HepG2 (cell line): ENCODE data around the gene CACNB4. TPM values are rescaled to one million over a fixed set of nuclear protein-coding genes. Genes with fewer than 3 reads are reported as not detected.

ENCODE experiments used
- ATAC-seq: fragments of 200-7000 bp; cut with Tn5 transposase; 3 replicates; pipeline ENCODE4 v1.9.1; 2020; ENCODE audit warnings: mild to moderate bottlenecking, moderate library complexity
- BruUV-seq: library from RNA; stranded (reverse); fragments of 400-500 nt; replicated peaks from 2 replicates; lab custom pipeline; 2021; lab: Mats Ljungman, UMichigan
- CTCF ChIA-PET: fragments of 300-600 bp; formaldehyde crosslinking; extraction: SDS; loops from one replicate; lab custom pipeline; 2021; ENCODE audit warnings: low total read pairs, inconsistent platforms, low intra/inter-chr PET ratio; lab: Yijun Ruan, JAX
- POLR2A ChIA-PET: fragments of 350-600 bp; sonication (Branson Sonifier 250); formaldehyde crosslinking; loops from one replicate; lab custom pipeline; 2020; ENCODE audit warnings: antibody characterized with exemption, inconsistent platforms; lab: Yijun Ruan, JAX
- DNase-seq: peaks from one replicate; pipeline ENCODE4 v3.0.0-alpha.2; 2015; ENCODE audit warnings: low spot score
- FAIRE-seq: peaks from 3 replicates; lab custom pipeline; 2011; peaks lifted over from hg19 to GRCh38; lab: Jason Lieb, UNC
- H2AFZ ChIP-seq: one replicate; pipeline ENCODE4 v1.6.1; 2011; ENCODE audit warnings: low read length, inconsistent platforms
- H3K27ac ChIP-seq: fragments of 300-600 bp; 3 replicates; pipeline ENCODE4 v1.8.0; 2011; ENCODE audit warnings: mixed run types, mild to moderate bottlenecking, mixed read lengths, low read length, inconsistent platforms; ENCODE audit not compliant: insufficient read depth; ENCODE audit errors: extremely low read length
- H3K27me3 ChIP-seq, 2 experiments: fragments of 200-600 bp in 1 of 2; 2 replicates in 1 of 2; 3 replicates in 1 of 2; pipeline versions ENCODE4 v1.6.0 to v1.8.0; 2011; ENCODE audit warnings: low read length in 2 of 2, mild to moderate bottlenecking in 2 of 2, moderate library complexity in 2 of 2, inconsistent platforms in 1 of 2; ENCODE audit not compliant: insufficient read depth in 2 of 2, control insufficient read depth in 1 of 2
- H3K36me3 ChIP-seq, 2 experiments: fragments of 200-600 bp in 1 of 2; replicated peaks in 1 of 2; 2 replicates in 1 of 2; 3 replicates in 1 of 2; pipeline versions ENCODE4 v1.5.1 to v1.8.0; 2011; ENCODE audit warnings: low read length in 2 of 2, inconsistent platforms in 1 of 2; ENCODE audit not compliant: insufficient read depth in 2 of 2, control insufficient read depth in 1 of 2
- H3K4me1 ChIP-seq: 2 replicates; pipeline ENCODE4 v1.5.1; 2012; ENCODE audit warnings: low read length, inconsistent platforms; ENCODE audit not compliant: insufficient read depth
- H3K4me2 ChIP-seq: 2 replicates; pipeline ENCODE4 v1.6.0; 2011; ENCODE audit warnings: low read depth, low read length, inconsistent platforms
- H3K4me3 ChIP-seq, 3 experiments: fragments of 200-600 bp in 1 of 3; sonication (generic), shearing (Covaris generic) in 1 of 3; replicated peaks in 1 of 3; 2 replicates each; pipeline ENCODE4 v1.5.1; 2011 to 2016; ENCODE audit warnings: low read length in 3 of 3, inconsistent platforms in 2 of 3, low read depth in 2 of 3, mild to moderate bottlenecking in 2 of 3, control low read depth in 1 of 3, mixed read lengths in 1 of 3; ENCODE audit not compliant: insufficient read depth in 1 of 3
- H3K79me2 ChIP-seq: one replicate; pipeline ENCODE4 v1.6.1; 2011; ENCODE audit warnings: low read length, inconsistent platforms; ENCODE audit not compliant: insufficient read depth
- H3K9ac ChIP-seq: 2 replicates; pipeline ENCODE4 v1.6.0; 2011; ENCODE audit warnings: mild to moderate bottlenecking, low read depth, low read length, inconsistent platforms; ENCODE audit not compliant: insufficient read depth
- H3K9me3 ChIP-seq: 2 replicates; pipeline ENCODE4 v1.5.1; 2012; ENCODE audit warnings: mild to moderate bottlenecking, low read length
- H4K20me1 ChIP-seq: 2 replicates; pipeline ENCODE4 v1.6.0; 2011; ENCODE audit warnings: inconsistent platforms, mild to moderate bottlenecking, low read length, moderate library complexity; ENCODE audit not compliant: insufficient read depth
- ATF6 ChIP-seq: sonication (generic); formaldehyde crosslinking; conservative IDR thresholded peaks from 2 replicates; pipeline ENCODE4 v1.4.0; 2020; ENCODE audit warnings: missing genetic modification reagents
- FOXA3 ChIP-seq: IDR thresholded peaks from 2 replicates; pipeline ENCODE4 v1.6.1; 2016; ENCODE audit warnings: missing genetic modification reagents, missing compliant biosample characterization
- HNF4G ChIP-seq, 2 experiments: sonication (generic) in 1 of 2; formaldehyde crosslinking in 1 of 2; IDR thresholded peaks; 2 replicates each; pipeline versions ENCODE4 v1.4.0 to v1.6.1; 2011 to 2020; ENCODE audit warnings: borderline replicate concordance in 2 of 2, low read depth in 2 of 2, mild to moderate bottlenecking in 2 of 2, low read length in 1 of 2, missing genetic modification reagents in 1 of 2, moderate library complexity in 1 of 2
- HNRNPL ChIP-seq: fragments of 200-400 bp; formaldehyde crosslinking; IDR thresholded peaks from 2 replicates; pipeline ENCODE4 v1.6.1; 2017; ENCODE audit warnings: mild to moderate bottlenecking, low read depth, low read length
- KLF16 ChIP-seq, 2 experiments: sonication (generic) in 1 of 2; formaldehyde crosslinking in 1 of 2; IDR thresholded peaks; 2 replicates each; pipeline versions ENCODE4 v1.6.1 to v1.8.0; 2016 to 2023; ENCODE audit warnings: missing genetic modification reagents in 2 of 2, missing compliant biosample characterization in 1 of 2
- MAFF ChIP-seq: IDR thresholded peaks from 2 replicates; pipeline ENCODE4 v1.6.1; 2011; ENCODE audit warnings: low read depth, low read length, improper control_type of control experiment
- MIER3 ChIP-seq: IDR thresholded peaks from 2 replicates; pipeline ENCODE4 v1.6.1; 2016; ENCODE audit warnings: missing compliant biosample characterization, borderline replicate concordance
- NCOA2 ChIP-seq: sonication (generic); formaldehyde crosslinking; IDR thresholded peaks from 2 replicates; pipeline ENCODE4 v1.8.0; 2022; ENCODE audit warnings: inconsistent platforms
- PRPF4 ChIP-seq: fragments of 200-400 bp; formaldehyde crosslinking; IDR thresholded peaks from 2 replicates; pipeline ENCODE4 v1.6.1; 2016; ENCODE audit warnings: low read length, low read depth; ENCODE audit not compliant: poor library complexity, severe bottlenecking
- ZNF354B ChIP-seq: sonication (generic); formaldehyde crosslinking; IDR thresholded peaks from 2 replicates; pipeline ENCODE4 v1.8.0; 2022; ENCODE audit warnings: mild to moderate bottlenecking, missing genetic modification reagents
- ZNF672 ChIP-seq: sonication (generic); formaldehyde crosslinking; IDR thresholded peaks from 2 replicates; pipeline ENCODE4 v1.8.1; 2022; ENCODE audit warnings: missing genetic modification reagents
- ZNF781 ChIP-seq: sonication (generic); formaldehyde crosslinking; IDR thresholded peaks from 2 replicates; pipeline ENCODE4 v1.5.1; 2020; ENCODE audit warnings: borderline replicate concordance, mild to moderate bottlenecking, missing genetic modification reagents; ENCODE audit errors: not compliant biosample characterization
- ZNF782 ChIP-seq: sonication (generic); formaldehyde crosslinking; IDR thresholded peaks from 2 replicates; pipeline ENCODE4 v1.4.0; 2020; ENCODE audit warnings: missing genetic modification reagents, mild to moderate bottlenecking, borderline replicate concordance
- in situ Hi-C: cut with HindIII; loops from 2 replicates; pipeline ENCODE4 v1.10.0; 2017; ENCODE audit warnings: low pct_unique_long_range_greater_than_20kb; ENCODE audit not compliant: extremely low pct_ligation_motif_present
- intact Hi-C: fragments of 100-400 bp; cut with micrococcal nuclease; formaldehyde crosslinking; loops from one replicate; pipeline ENCODE4 v1.10.0; 2022; ENCODE audit not compliant: unreplicated experiment
- polyA plus RNA-seq, 8 experiments: library from polyadenylated mRNA; depleted of rRNA in 3 of 8; stranded (reverse) in 7 of 8; unstranded in 1 of 8; fragments of >200 nt; fragmentation: Illumina TruSeq in 4 of 8; extraction: Trizol in 4 of 8; gene quantifications; 2 replicates each; pipeline versions ENCODE4 v1.2.1 to v1.2.3, GENCODE V29; 2011 to 2016; ENCODE audit warnings: low read depth in 4 of 8, missing spikeins in 1 of 8, mixed read lengths in 1 of 8; ENCODE audit not compliant: insufficient read depth in 1 of 8
- total RNA-seq, 5 experiments: library from RNA; depleted of rRNA; stranded (reverse); fragments of >200 nt; fragmentation: Illumina TruSeq; extraction: Trizol; gene quantifications; 2 replicates each; pipeline ENCODE4 v1.2.3, GENCODE V29; 2016; ENCODE audit warnings: low read depth in 1 of 5
- TF ChIP-seq, protein P1 (sequence below): sonication (generic); formaldehyde crosslinking; IDR thresholded peaks from 2 replicates; pipeline ENCODE4 v1.5.0; 2020; ENCODE audit warnings: missing genetic modification reagents
- TF ChIP-seq, protein P2 (sequence below): sonication (generic); formaldehyde crosslinking; IDR thresholded peaks from 2 replicates; pipeline ENCODE4 v1.5.0; 2020; ENCODE audit warnings: missing genetic modification reagents, mild to moderate bottlenecking, borderline replicate concordance

Gene CACNB4
- total and polyA plus RNA-seq, 2 of the 13 experiments (the other 11 are each of a cell fraction or from before 2014, with no cell fraction given) = 5.1 to 14.3 TPM

- no peak for TF ChIP-seq ZNF354B
- no peak for TF ChIP-seq KLF16 (CRISPR knock-in tag; IDR thresholded peaks at IDR 0.05)
- no peak for TF ChIP-seq MAFF
- no peak for TF ChIP-seq HNRNPL
- no peak for TF ChIP-seq ATF6 (CRISPR knock-in tag)
- TF ChIP-seq PRPF4 = no peak
- TF ChIP-seq ZNF782 (CRISPR knock-in tag) = no peak
- TF ChIP-seq NCOA2 (CRISPR knock-in tag) = no peak
- TF ChIP-seq HNF4G (IDR thresholded peaks at IDR 0.05; ENCODE audit: borderline replicate concordance, low read depth, low read length) = no peak
- no peak for TF ChIP-seq HNF4G (CRISPR knock-in tag; IDR thresholded peaks at IDR 0.05; ENCODE audit: borderline replicate concordance, low read depth)
- no peak for TF ChIP-seq ZNF672 (CRISPR knock-in tag)
Observed at GRCh38 chr2:152132306-152132705, 33.5 kb upstream of the CACNB4 start (continued).

- Histone ChIP-seq H3K36me3 (peaks cover 0 to 5% of the 10 kb centered on the region in 2 experiments; a peak in 3 of 5 replicates), H3K79me2 (no peaks in the 10 kb centered on the region), H3K27ac (no peak overlapping the region), H3K4me3 (no peak overlapping the region), H3K9ac (no peak overlapping the region), H3K4me2 (no peak overlapping the region), H3K4me1 (no peaks in the 10 kb centered on the region), H4K20me1 (no peaks in the 10 kb centered on the region), H3K27me3 (no peaks in the 10 kb centered on the region), H3K9me3 (no peaks in the 10 kb centered on the region), H2AFZ (no peak overlapping the region)
- TF ChIP-seq FOXA3 (no peak), ZNF781 (CRISPR knock-in tag) (no peak), MIER3 (CRISPR knock-in tag) (no peak)
- TF ChIP-seq, protein P1, sequence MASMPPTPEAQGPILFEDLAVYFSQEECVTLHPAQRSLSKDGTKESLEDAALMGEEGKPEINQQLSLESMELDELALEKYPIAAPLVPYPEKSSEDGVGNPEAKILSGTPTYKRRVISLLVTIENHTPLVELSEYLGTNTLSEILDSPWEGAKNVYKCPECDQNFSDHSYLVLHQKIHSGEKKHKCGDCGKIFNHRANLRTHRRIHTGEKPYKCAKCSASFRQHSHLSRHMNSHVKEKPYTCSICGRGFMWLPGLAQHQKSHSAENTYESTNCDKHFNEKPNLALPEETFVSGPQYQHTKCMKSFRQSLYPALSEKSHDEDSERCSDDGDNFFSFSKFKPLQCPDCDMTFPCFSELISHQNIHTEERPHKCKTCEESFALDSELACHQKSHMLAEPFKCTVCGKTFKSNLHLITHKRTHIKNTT (CRISPR knock-in tag) = no peak
- TF ChIP-seq, protein P2, sequence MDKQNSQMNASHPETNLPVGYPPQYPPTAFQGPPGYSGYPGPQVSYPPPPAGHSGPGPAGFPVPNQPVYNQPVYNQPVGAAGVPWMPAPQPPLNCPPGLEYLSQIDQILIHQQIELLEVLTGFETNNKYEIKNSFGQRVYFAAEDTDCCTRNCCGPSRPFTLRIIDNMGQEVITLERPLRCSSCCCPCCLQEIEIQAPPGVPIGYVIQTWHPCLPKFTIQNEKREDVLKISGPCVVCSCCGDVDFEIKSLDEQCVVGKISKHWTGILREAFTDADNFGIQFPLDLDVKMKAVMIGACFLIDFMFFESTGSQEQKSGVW = no peak
- ChIA-PET POLR2A (no interaction called here), CTCF (no interaction called here)
- intact Hi-C loops = no loop called here
- DNase-seq (no peak), FAIRE-seq (no peak), ATAC-seq (no peak)
- in situ Hi-C loops = no loop called here
- no TSS peak for BruUV-seq
Observed at GRCh38 chr2:152127628-152128027, 28.8 kb upstream of the CACNB4 start.
